Endothelial cell (in vitro differentiated cells): Measurements from ENCODE around the gene STAT1. TPM values are rescaled to one million over a fixed set of nuclear protein-coding genes. Genes with fewer than 3 reads are reported as not detected.

ENCODE experiments used
- DNase-seq: peaks from one replicate; pipeline ENCODE4 v3.0.0; 2021; ENCODE audit warnings: low spot score
- H3K27ac Mint-ChIP-seq: one replicate; pipeline ENCODE4 v1.8.0; 2021; ENCODE audit warnings: mixed read lengths, inconsistent platforms; ENCODE audit not compliant: unreplicated experiment
- H3K27me3 Mint-ChIP-seq: one replicate; pipeline ENCODE4 v1.8.0; 2021; ENCODE audit warnings: mild to moderate bottlenecking, moderate library complexity, mixed read lengths, inconsistent platforms; ENCODE audit not compliant: unreplicated experiment
- H3K36me3 Mint-ChIP-seq: one replicate; pipeline ENCODE4 v1.8.0; 2021; ENCODE audit warnings: mild to moderate bottlenecking, low read depth, mixed read lengths, inconsistent platforms; ENCODE audit not compliant: unreplicated experiment
- H3K4me1 Mint-ChIP-seq: one replicate; pipeline ENCODE4 v1.8.0; 2021; ENCODE audit warnings: mild to moderate bottlenecking, mixed read lengths, inconsistent platforms; ENCODE audit not compliant: unreplicated experiment
- H3K4me3 Mint-ChIP-seq: one replicate; pipeline ENCODE4 v1.8.0; 2021; ENCODE audit warnings: mild to moderate bottlenecking, mixed read lengths, inconsistent platforms; ENCODE audit not compliant: unreplicated experiment
- H3K9me3 Mint-ChIP-seq: one replicate; pipeline ENCODE4 v1.8.0; 2021; ENCODE audit warnings: mixed read lengths, inconsistent platforms; ENCODE audit not compliant: unreplicated experiment
- total RNA-seq: library from RNA; stranded (reverse); fragmentation: NEBNext Ultra II Directional; extraction: Animal tissue kit (Norgen Biotek cat#: 25700); gene quantifications from one replicate; pipeline ENCODE4 v1.2.1, GENCODE V29; 2021; ENCODE audit not compliant: unreplicated experiment
- TF ChIP-seq, protein P1 (sequence below): fragments of 200-600 bp; sonication (generic); IDR thresholded peaks from one replicate; pipeline ENCODE4 v1.5.0; 2021; ENCODE audit warnings: antibody characterized with exemption; ENCODE audit not compliant: unreplicated experiment

The STAT1 gene
- total RNA-seq, 1 donor from 2014 or later, result 30.1 TPM

- Mint-ChIP-seq H3K27me3 (no peaks in the 10 kb centered on the region), H3K27ac (no peak overlapping the region), H3K36me3 (no peaks in the 10 kb centered on the region), H3K4me1 (no peaks in the 10 kb centered on the region), H3K9me3 (no peaks in the 10 kb centered on the region), H3K4me3 (no peak overlapping the region)
- TF ChIP-seq, protein P1, sequence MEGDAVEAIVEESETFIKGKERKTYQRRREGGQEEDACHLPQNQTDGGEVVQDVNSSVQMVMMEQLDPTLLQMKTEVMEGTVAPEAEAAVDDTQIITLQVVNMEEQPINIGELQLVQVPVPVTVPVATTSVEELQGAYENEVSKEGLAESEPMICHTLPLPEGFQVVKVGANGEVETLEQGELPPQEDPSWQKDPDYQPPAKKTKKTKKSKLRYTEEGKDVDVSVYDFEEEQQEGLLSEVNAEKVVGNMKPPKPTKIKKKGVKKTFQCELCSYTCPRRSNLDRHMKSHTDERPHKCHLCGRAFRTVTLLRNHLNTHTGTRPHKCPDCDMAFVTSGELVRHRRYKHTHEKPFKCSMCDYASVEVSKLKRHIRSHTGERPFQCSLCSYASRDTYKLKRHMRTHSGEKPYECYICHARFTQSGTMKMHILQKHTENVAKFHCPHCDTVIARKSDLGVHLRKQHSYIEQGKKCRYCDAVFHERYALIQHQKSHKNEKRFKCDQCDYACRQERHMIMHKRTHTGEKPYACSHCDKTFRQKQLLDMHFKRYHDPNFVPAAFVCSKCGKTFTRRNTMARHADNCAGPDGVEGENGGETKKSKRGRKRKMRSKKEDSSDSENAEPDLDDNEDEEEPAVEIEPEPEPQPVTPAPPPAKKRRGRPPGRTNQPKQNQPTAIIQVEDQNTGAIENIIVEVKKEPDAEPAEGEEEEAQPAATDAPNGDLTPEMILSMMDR, result no peak
- DNase-seq, result no peak
These were observed 11.2 kb upstream of the STAT1 start for GRCh38 chr2:191025135-191025534.

GRCh38 chr2:191023235-191023679, 9.3 kb upstream of the STAT1 start:
- Mint-ChIP-seq H3K36me3 (no peaks in the 10 kb centered on the region), H3K4me3 (no peak overlapping the region), H3K27ac (no peak overlapping the region), H3K9me3 (no peaks in the 10 kb centered on the region), H3K27me3 (peaks cover 2% of the 10 kb centered on the region), H3K4me1 (no peaks in the 10 kb centered on the region)
- DNase-seq, result no peak
- TF ChIP-seq, protein P1, result no peak

DNA sequence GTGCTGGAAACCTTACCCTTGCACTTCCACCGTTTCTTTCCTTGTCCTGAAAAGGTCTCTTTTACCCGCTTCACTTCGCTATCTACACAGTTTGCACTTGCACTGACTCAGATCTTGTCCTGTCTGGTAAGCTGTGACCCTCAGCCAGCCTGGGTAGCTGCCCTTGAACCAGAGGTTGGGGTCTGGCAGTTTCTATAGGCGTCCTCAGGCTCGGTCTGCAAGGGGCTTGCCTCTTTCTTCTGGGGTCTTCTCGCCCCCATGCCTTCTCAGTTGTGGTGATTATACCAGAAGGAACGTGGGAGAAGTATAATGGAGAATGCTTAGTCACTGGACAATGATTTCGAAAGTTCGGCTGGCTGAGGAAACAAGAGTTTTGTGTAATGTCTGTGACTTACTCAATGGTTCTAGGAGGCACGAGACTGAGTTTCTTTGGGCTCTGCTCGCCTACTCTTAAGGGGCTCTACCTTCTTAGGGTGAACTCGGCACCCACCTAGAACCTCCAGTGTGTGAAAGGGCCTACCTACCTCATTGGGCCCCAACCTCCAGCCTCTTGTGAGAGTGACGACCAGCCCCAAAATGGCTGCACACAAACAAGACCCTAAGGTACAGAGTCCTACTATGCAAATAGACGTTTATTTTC, 6.9 kb upstream of the STAT1 start:
- no peak for DNase-seq

DNA sequence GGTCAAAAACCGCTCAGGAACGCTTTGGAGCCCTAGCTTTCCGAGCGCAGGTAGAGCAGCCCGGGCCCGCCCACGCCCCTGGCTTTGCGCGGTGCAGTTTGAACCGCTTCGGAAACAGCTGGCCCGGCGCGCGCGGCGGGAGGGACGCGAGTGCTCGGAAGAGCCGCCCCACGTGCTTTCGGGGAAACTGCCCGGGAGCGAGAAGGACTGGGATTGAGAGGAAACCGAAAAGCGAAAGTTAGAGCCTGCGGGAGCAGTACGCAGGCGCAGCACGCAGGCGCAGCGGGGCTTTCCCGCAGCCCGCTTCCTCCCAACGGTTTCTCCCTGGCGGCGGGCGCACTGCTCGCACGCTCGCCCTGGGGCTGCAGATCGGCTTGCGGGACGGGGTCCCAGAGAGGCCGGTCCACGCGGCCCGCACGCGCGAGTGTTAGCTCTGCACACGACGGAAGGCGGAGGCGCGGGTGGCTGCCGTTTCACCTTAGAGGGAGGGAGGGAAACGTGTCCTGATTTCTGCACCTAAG, 6.3 kb upstream of the STAT1 start:
- TF ChIP-seq, protein P1, result no peak
- Mint-ChIP-seq H3K27ac (no peak overlapping the region), H3K4me1 (no peaks in the 10 kb centered on the region), H3K27me3 (peaks cover 2% of the 10 kb centered on the region), H3K4me3 (peak overlapping the region; percentile 77), H3K36me3 (no peaks in the 10 kb centered on the region), H3K9me3 (no peaks in the 10 kb centered on the region)
- DNase-seq, result peak; percentile 97

More for the DNA sequence above, 6.9 kb upstream of the STAT1 start:
- H3K4me1 Mint-ChIP-seq, result no peaks in the 10 kb centered on the region
- H3K27ac Mint-ChIP-seq, result no peak overlapping the region
- H3K36me3 Mint-ChIP-seq, result no peaks in the 10 kb centered on the region
- H3K4me3 Mint-ChIP-seq, result no peak overlapping the region
- peaks cover 2% of the 10 kb centered on the region for H3K27me3 Mint-ChIP-seq
- no peaks in the 10 kb centered on the region for H3K9me3 Mint-ChIP-seq
- TF ChIP-seq, protein P1, result no peak

- no peak overlapping the region for H3K4me3 Mint-ChIP-seq
- H3K36me3 Mint-ChIP-seq, result no peaks in the 10 kb centered on the region
- TF ChIP-seq, protein P1, result no peak
- H3K27ac Mint-ChIP-seq, result no peak overlapping the region
- peaks cover 2% of the 10 kb centered on the region for H3K27me3 Mint-ChIP-seq
- no peak for DNase-seq
- H3K4me1 Mint-ChIP-seq, result no peaks in the 10 kb centered on the region
- H3K9me3 Mint-ChIP-seq, result no peaks in the 10 kb centered on the region
These were observed 5.4 kb upstream of the STAT1 start for GRCh38 chr2:191019376-191019775.
